CD4-positive, alpha-beta T cell treated with Interleukin-17A for 1 hour (primary cell): ENCODE results near the gene DARS1.

Experiments used
- DNase-seq: peaks from one replicate; pipeline ENCODE4 v3.0.0-alpha.2; 2020

DARS1 gene

DNA sequence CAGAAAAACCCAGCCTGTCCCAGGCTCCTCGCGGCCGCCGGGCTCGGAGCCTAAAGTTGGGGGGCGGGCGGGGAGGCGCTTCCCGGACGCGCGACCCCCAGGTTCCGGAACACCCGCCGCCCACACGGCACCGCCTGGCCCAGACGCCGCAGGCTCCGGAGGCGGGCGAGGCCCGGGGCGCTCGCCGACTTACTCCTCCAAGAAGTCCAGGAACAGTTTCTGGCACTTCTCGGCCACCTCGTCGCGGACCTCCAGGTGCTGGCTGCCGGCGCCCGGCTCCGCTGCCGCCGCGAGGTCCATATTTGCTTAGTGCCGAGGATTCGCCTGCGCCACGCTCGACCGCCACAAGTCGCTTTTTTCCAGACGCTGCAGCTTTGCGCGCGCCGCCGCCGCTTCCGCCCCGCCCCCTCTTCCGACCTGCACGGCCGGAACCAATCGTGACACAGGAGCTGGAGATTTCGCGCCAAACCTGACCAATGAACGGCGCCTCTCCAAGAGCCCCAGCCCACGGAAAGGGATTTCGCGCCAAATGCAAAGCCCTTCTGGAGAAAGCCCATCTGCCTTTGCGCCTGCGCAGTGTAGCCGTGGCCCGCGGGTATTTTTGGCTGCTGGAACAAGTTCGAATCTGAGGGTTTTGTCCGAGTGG is 109.2 kb downstream of the DARS1 start, which contains the start of gene MCM6:
Gene MCM6 (minus strand): TSS at position 378 of the 646 bp plus-strand sequence. CDS start 78 bp downstream, at position 300.
- DNase-seq = peak; percentile 99

DNA sequence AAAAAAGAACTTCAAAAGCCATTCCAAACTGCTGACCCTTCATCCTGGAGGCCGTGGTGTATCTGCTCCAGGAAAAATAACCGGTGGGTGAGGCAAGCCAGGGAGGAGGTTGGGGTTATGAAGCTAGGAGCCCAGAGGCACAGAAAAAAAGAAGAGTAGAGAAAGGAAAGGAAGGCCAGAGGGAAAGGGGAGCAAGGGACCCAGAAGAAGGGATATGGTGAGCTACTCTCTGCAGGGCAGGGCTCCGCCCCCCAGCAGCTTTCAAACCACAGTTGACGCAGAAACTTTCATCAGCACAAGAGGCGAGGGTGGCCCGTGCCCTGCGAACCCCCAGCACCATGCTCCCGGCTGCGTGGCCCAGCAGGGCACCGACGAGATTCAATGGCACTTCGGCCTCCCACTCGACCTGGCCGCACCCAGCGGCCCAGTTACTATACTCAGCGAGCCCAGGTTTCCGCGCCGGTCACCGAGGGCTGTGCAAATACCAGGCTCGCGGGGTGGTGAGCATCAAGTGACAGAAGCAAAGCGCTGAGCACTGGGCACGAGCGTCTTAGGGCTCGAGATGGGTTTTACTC is 109.8 kb downstream of the DARS1 start:
- peak; percentile 71 for DNase-seq

DNA sequence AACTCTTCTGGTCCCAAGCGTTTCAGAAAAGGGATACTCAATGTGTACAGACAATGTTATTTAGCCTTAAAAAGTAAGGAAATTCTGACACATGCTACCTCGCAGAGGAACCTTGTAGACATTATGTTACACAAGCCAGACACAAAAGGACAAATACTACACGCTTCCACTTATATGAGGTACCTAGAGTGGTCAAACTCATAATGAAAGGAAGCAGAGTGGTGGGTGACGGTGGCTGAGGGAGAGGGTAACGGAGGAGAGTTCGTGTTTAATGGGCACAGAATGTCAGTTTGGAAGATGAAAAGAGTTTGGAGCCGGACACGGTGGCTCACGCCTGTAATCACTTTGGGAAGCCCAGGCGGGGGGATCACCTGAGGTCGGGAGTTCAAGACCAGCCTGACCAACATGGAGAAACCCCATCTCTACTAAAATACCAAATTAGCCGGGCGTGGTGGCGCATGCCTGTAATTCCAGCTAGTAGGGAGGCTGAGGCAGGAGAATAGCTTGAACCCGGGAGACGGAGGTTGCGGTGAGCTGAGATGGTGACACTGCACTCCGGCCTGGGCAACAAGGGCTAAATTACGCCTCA is 110.6 kb downstream of the DARS1 start:
- no peak for DNase-seq

DNA sequence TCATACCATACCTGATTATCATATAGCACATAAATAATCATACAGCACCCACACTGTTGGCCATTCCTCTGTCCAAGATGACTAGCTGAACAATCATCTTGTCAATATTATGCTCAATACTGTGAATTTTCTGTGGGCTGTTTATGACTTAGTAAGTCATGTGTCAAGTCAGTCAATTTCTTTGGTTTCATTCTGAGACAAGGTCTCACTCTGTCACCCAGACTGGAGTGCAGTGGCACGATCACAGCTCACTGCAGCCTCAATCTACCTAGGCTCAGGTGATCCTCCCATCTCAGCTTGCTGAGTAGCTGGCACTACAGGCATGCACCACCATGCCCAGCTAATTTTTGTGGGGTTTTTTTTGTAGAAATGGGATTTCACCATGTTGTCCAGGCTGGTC is 114.9 kb downstream of the DARS1 start:
- DNase-seq = no peak

DNA sequence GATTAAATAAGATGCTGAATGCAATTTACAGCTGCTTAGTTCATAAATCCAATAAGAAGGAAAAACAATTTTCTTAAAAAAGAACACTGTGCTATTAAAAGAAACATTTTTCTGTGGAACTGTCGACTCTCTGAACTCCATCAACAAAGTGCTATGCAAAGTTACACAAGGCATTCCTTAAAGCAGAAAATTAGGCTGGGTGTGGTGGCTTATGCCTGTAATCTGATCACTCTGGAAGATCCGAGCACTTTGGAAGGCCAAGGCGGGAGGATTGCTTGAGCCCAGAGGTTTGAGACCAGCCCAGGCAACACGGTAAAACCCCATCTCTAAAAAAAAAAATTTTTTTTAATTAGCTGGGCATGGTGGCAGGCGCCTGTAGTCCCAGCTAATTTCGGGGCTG is 122.2 kb downstream of the DARS1 start:
- no peak for DNase-seq

DNA sequence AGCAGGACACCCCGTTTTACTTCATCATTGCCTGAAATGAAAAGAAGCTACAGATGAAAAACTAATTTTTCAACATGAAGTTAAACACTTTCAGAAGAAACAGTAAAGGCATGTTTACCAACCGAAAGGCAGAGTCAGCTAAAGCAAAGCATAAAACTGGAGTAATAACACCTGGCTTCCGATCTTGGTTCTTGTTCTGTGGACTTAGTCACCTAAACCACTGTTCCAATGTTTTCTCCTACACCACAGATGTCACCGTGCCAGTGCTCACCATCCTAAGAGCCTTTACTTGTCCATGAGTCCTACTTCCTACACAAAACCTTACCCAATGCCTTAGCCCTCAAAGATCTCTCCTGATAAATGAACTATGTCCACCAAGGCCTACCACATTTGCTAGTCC is 122.7 kb downstream of the DARS1 start:
- no peak for DNase-seq
